ENCODE data around the gene TRIM58. TPM values are rescaled to one million over a fixed set of nuclear protein-coding genes. Genes with fewer than 3 reads are reported as not detected.

TRIM58 gene
- total RNA-seq, 1 experiment from 2014 or later: not detected

DNA sequence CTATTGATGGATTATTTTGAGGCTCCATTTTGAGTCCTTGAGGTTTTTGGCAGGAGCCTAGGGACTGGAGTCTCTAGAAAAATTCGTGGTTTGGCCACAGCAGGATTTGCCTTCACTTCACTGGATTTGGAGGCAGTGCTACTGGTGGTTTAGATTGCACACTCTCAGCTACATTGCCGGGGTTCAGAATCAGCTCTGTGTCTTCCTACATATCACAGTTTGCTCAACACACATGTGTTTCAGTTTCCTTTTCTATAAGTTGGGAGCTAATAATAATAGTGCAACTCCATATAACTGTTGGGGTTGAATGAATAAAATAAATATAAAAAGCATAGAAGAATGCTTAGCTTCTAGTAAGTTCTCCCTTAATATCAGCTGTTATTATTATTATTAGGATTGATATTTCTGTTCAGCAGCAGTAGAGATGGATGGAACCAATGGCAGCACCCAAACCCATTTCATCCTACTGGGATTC is 38.2 kb downstream of the TRIM58 start, which contains the start of gene OR2W3:
TSS of gene OR2W3 (plus strand) at position 425 of the 475 bp plus-strand sequence. CDS start at position 425, 0 bp downstream.
- TF ChIP-seq, protein P1, sequence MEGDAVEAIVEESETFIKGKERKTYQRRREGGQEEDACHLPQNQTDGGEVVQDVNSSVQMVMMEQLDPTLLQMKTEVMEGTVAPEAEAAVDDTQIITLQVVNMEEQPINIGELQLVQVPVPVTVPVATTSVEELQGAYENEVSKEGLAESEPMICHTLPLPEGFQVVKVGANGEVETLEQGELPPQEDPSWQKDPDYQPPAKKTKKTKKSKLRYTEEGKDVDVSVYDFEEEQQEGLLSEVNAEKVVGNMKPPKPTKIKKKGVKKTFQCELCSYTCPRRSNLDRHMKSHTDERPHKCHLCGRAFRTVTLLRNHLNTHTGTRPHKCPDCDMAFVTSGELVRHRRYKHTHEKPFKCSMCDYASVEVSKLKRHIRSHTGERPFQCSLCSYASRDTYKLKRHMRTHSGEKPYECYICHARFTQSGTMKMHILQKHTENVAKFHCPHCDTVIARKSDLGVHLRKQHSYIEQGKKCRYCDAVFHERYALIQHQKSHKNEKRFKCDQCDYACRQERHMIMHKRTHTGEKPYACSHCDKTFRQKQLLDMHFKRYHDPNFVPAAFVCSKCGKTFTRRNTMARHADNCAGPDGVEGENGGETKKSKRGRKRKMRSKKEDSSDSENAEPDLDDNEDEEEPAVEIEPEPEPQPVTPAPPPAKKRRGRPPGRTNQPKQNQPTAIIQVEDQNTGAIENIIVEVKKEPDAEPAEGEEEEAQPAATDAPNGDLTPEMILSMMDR (conservative IDR thresholded peaks at IDR 0.05; ENCODE audit: low read depth, low read length): no peak
- no peak for TF ChIP-seq EZH2 (IDR thresholded peaks at IDR 0.05; ENCODE audit: borderline replicate concordance, low read depth, low read length, poor library complexity, severe bottlenecking)
- Histone ChIP-seq H3K4me3 (ENCODE audit: low read depth, low read length, poor library complexity, severe bottlenecking) (no peak within 1 kb of the TSS), H3K27me3 (replicated peaks; ENCODE audit: insufficient read depth, low read depth, low read length, poor library complexity) (no peaks in the 10 kb centered on the region), H3K27ac (ENCODE audit: low read depth, low read length, poor library complexity, severe bottlenecking) (no peak within 1 kb of the TSS), H3K36me3 (ENCODE audit: insufficient read depth, low read length, poor library complexity, severe bottlenecking) (no peaks in the 10 kb centered on the region), H3K9me3 (ENCODE audit: low read depth, low read length, poor library complexity, severe bottlenecking) (no peaks in the 10 kb centered on the region), H3K4me1 (ENCODE audit: insufficient read depth, low read length, poor library complexity, severe bottlenecking) (no peaks in the 10 kb centered on the region)
- ChIA-PET POLR2A (ENCODE audit: low non-redundant PET) (no interaction called here), CTCF (no interaction called here)
- no peak for DNase-seq (ENCODE audit: low spot score)
- intact Hi-C loops (cut with micrococcal nuclease; ENCODE audit: unreplicated experiment): no loop called here
- BruUV-seq (replicated peaks): no TSS peak

DNA sequence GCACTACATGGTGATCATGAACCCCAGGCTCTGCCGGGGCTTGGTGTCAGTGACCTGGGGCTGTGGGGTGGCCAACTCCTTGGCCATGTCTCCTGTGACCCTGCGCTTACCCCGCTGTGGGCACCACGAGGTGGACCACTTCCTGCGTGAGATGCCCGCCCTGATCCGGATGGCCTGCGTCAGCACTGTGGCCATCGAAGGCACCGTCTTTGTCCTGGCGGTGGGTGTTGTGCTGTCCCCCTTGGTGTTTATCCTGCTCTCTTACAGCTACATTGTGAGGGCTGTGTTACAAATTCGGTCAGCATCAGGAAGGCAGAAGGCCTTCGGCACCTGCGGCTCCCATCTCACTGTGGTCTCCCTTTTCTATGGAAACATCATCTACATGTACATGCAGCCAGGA is 39.0 kb downstream of the TRIM58 start:
- TF ChIP-seq, protein P1 (conservative IDR thresholded peaks at IDR 0.05; ENCODE audit: low read depth, low read length): no peak
- no peak for TF ChIP-seq EZH2 (IDR thresholded peaks at IDR 0.05; ENCODE audit: borderline replicate concordance, low read depth, low read length, poor library complexity, severe bottlenecking)
- POLR2A ChIA-PET (ENCODE audit: low non-redundant PET): no interaction called here
- BruUV-seq (replicated peaks): no TSS peak

DNA sequence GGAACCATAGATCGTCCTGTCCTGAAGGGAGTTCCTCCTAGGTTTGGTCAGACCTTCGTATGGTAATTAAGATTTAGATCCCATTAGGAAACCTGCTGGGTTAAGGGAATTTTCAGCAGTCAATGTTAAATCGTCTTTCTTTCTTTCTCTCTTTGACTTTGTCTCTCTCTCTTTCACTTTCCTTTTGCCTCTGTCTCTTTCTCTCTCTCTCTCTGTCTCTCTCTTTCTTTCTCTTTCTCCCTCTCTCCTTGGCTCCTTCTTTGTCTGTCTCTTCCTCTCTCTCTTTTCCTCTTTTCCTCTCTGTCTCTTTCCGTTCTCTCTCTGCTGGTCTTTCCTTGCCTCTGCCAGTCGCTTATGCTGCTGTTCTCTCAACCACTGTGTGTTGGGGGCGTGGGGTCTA is 47.1 kb downstream of the TRIM58 start:
- no TSS peak for BruUV-seq (replicated peaks)
- DNase-seq (ENCODE audit: low spot score): no peak
- CTCF ChIA-PET: no interaction called here
- Histone ChIP-seq H3K27me3 (replicated peaks; ENCODE audit: insufficient read depth, low read depth, low read length, poor library complexity) (no peaks in the 10 kb centered on the region), H3K9me3 (ENCODE audit: low read depth, low read length, poor library complexity, severe bottlenecking) (peaks cover 3% of the 10 kb centered on the region), H3K4me3 (ENCODE audit: low read depth, low read length, poor library complexity, severe bottlenecking) (no peak overlapping the region), H3K4me1 (ENCODE audit: insufficient read depth, low read length, poor library complexity, severe bottlenecking) (no peaks in the 10 kb centered on the region), H3K36me3 (ENCODE audit: insufficient read depth, low read length, poor library complexity, severe bottlenecking) (no peaks in the 10 kb centered on the region), H3K27ac (ENCODE audit: low read depth, low read length, poor library complexity, severe bottlenecking) (no peak overlapping the region)
- TF ChIP-seq, protein P1 (conservative IDR thresholded peaks at IDR 0.05; ENCODE audit: low read depth, low read length): no peak
- TF ChIP-seq EZH2 (IDR thresholded peaks at IDR 0.05; ENCODE audit: borderline replicate concordance, low read depth, low read length, poor library complexity, severe bottlenecking): no peak
- intact Hi-C loops (cut with micrococcal nuclease; ENCODE audit: unreplicated experiment): no loop called here
- POLR2A ChIA-PET (ENCODE audit: low non-redundant PET): no interaction called here

More for the DNA sequence above, 39.0 kb downstream of the TRIM58 start:
- intact Hi-C loops (cut with micrococcal nuclease; ENCODE audit: unreplicated experiment): no loop called here
- CTCF ChIA-PET: interaction anchor here (0.7 kb wide), 1 partner anchor 24 kb away, joined by 4 read pairs; no protein-coding TSS in a partner anchor
- no peak for DNase-seq (ENCODE audit: low spot score)
- Histone ChIP-seq H3K27me3 (replicated peaks; ENCODE audit: insufficient read depth, low read depth, low read length, poor library complexity) (no peaks in the 10 kb centered on the region), H3K9me3 (ENCODE audit: low read depth, low read length, poor library complexity, severe bottlenecking) (no peaks in the 10 kb centered on the region), H3K27ac (ENCODE audit: low read depth, low read length, poor library complexity, severe bottlenecking) (no peak overlapping the region), H3K36me3 (ENCODE audit: insufficient read depth, low read length, poor library complexity, severe bottlenecking) (no peaks in the 10 kb centered on the region), H3K4me3 (ENCODE audit: low read depth, low read length, poor library complexity, severe bottlenecking) (no peak overlapping the region), H3K4me1 (ENCODE audit: insufficient read depth, low read length, poor library complexity, severe bottlenecking) (no peaks in the 10 kb centered on the region)
